Renal cortex interstitium (tissue), 11 donors: ENCODE data around the gene TAP1. TPM values are rescaled to one million over a fixed set of nuclear protein-coding genes. Genes with fewer than 3 reads are reported as not detected.

Source experiments
- DNase-seq, 11 donors: peaks; one replicate each; pipeline ENCODE4 v3.0.0-alpha.2; 2013; ENCODE audit warnings: low read depth in 9 of 11, low spot score in 4 of 11; ENCODE audit errors: extremely low read depth in 1 of 11
- polyA plus RNA-seq, 3 donors: library from polyadenylated mRNA; unstranded; fragments of 120-200 nt; gene quantifications; one replicate each; pipeline ENCODE4 v1.2.1, GENCODE V29; 2013; ENCODE audit not compliant: insufficient read length in 3 of 3

Gene TAP1
- polyA plus RNA-seq, 3 donors = 8.2 to 12.3 (median 8.3) TPM

DNA sequence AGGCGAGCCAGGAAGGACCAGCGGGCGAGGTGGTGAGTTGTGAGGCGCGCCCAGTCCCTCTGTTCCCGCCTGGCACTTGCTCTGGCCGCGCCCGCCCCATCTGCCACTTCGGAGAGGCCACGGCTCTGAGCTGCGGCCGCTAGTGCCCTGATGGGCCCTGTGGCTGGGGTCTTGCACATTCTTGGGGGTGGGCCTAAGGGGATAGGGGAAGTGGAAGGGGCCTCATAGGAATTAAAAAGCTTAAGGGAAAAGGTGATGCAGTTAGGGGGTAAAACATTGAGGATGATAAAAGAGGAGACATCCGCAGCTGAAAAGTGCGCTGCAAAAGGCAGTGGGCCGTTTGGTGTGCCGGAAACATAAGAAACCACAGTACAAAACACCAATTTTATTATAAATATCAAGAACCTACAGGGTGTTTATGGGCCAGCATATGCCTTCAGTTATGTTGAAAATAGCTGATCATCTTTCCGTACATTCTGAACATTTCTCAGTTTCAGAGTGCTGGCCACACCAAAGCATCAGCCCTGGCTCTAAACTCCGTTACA is 8.6 kb downstream of the TAP1 start:
- no peak for DNase-seq

DNA sequence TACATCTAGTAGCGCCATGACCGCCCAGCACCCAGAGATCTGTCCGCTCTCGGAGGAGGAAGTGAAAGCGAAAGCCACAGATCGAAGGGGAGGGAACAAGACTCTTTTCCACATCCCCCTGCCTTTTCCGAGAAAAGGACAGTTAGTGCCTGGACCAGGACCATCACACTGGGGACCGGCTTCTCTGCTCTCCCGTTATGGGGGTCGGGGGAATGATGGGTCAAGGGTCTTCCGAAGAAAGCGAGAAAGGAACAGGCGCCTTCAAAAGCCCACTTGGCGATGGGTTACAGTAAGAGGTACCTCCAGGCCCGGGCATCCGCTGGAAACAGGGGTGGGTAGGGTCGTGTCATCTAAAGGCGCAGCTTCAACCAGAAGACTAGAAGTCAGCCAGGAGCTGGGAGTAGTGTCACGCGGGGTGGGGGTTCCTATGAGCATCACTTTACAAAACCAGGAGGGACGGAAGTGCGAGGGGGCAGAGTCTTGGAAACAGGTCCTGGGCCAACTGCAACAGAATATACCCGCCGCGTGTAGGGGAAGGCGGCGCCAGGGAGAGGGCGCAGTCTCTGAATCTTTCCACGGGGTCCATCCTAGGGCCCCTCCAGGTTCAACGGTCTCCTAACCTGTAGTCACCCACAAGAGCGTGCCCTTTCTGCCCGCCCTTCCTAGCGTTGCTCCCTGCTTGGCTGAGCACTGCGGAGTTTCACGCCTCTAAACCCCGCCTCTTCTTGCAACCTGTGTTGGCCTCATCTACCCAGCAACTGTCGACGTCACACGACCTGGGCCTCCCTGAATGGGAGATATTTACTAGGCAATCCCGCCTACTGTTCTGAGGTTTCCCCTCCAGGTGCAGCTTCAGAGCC is 9.3 kb downstream of the TAP1 start, which contains the start of gene PSMB8:
Gene PSMB8, minus strand, starts transcription at position 69 of the 860 bp plus-strand sequence. Its CDS starts 51 bp downstream, at position 18.
- peak; percentile 80 to 96 (median 91) for DNase-seq

DNA sequence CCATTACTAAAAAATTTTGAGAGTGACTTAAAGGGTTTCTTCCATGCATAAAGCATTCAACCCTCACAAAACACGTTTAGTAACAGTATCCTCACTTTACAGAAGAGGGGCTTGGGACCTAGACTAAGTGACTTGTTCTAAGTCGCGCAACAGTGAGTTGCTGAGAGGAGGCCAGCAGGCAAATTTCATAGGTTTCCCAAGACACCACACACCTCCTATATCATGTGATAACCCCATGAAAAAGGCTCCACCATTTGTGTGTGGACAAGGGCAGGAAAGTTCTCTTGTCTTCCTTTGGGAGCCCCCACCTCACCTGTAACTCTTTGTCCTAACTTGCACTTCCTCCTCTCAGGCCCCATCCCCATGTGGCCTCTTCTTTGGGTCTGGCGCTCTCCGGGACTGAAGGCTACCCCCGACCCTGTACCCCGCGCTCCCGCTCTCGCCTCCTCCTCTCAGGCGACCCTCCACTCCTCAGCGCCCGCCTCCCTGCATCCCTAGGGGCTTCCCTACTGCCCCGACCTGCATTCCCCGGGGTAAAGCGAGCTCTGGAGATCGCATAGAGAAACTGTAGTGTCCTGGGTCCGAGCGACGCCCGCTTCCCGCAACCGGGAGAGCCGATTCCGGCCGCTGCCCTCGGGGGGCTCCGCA is 10.0 kb downstream of the TAP1 start:
- DNase-seq = no peak

GRCh38 chr6:32842690-32843089 is 10.8 kb downstream of the TAP1 start:
- DNase-seq = no peak

DNA sequence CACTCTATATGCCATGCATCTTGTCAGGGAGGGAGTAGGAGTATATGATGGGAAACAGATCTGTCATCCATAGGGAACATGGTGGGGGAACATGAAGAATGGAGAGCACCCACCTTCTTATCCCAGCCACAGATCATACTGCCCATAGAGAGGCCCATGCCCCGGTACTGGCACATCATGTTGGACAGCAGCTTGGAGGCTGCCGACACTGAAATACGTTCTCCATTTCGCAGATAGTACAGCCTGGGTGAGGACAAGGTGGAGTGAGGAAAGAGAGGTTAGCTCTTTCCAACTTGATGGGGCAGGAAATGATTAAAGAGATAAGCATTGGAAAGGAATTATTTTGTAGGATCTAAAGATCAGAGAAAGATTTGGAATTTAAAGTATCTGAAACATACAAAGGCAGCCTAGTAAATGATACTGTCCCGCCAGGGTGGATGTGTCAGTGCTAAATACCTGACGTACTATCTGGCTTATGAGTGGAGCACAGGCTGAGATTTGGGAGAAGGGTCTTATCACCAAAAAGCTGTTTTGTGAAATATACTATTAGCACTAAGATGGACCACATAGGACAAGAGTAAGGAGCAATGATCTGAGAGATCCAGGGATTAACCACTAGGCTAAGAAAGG is 11.4 kb downstream of the TAP1 start:
- DNase-seq = no peak

GRCh38 chr6:32840604-32841246 is 12.8 kb downstream of the TAP1 start:
- no peak for DNase-seq

- no peak for DNase-seq
These were observed 14.1 kb downstream of the TAP1 start for GRCh38 chr6:32839356-32839755.

DNA sequence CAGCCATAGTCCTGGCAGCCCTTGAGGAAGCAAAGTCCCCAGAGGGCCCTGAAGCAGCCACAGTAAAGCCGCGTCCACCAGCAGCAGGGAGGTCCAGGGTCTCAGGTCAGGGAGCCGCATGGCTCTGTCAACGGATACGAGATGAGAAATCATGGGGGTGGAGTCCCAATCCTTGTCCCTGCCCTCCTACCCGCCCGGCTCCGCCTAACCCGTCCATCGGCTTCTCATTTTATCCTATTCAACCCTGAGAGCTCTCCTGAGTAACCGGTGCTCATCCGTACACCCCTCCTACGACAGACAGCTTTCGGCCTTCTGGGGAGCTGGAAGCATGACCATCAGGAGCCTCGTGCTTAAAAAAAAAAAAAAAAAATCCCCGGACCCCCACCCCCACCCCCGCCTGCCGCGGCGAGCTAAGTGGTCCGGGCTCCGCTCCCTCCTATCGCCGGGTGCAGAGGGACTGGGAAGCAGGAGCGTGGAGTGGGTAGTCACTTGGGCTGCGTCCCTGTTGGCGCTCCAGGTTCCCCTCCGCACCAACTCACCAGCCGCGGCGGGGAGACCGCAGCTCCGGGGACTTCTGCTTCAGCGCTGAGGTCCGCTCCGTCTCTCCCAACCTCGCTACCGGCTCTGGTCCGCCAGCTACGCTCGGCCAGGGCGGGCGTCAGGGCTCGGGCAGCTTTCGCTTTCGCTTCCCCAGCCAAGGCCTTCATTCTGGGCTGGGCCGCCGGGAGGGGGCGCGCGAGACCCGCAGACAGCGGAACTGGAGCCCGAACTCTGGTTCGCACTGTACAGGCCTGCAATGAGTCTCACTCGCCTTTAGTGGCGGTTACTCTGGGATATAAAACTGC is 15.2 kb downstream of the TAP1 start, which contains the start of gene TAP2:
Gene TAP2, minus strand, starts transcription at position 626 of the 845 bp plus-strand sequence. Its CDS starts 506 bp downstream, at position 120.
- DNase-seq = peak; percentile 81 to 94 (median 89)

- no peak for DNase-seq
These were observed 15.8 kb downstream of the TAP1 start for GRCh38 chr6:32837651-32838113.

DNA sequence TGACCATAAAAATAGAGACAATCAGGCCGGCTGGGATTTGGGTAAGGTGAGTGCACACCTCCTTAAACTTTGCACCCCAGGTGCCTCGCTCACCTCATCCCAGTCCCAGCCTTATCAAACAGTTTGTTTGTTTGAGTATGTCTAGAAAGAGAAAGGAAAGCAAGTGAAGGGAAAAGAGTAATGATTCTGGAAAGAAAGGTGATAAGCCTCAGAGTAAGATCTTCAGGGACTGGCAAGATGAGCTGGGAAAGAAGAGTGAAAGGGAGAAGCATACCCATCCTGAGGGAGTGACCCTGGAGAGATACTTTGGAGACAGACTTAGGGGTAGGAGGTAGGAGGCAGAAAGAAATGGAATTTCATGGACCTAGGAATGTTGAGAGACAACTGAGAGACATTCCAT is 16.6 kb downstream of the TAP1 start:
- no peak for DNase-seq

DNA sequence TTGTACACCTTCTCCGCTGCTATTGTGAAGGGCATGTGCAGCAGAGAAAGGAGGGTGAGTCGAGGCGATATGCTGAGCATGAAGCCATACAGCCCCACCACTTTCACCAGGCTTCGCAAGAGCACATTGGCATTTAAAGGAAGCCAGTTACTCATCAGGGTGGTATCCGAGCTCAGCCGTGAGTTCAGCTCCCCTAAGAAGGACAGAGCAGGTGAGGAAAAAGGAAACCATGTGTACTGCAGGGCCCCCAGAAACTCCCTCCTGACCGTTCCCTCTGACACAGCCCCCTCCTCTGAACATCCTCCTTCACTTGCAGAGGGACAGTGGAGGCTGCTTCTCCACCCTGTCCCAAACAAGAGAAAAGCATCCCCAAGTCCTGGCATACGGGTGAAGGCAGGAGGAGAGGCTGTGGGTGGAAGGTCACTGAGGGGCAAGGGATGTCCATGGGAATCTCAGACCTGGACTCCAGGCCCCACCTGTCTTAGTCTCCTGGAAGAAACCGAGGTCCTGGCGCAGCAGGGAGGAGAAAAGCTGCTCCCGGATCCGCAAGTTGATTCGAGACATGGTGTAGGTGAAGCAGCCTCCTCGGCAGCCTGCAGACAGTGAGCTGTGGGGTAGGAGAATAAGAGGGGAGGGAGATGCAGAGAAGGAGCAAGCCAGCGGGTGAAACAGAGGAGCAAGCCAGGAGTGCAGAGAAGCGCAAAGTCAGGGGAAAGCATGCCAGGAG is 18.2 kb downstream of the TAP1 start:
- DNase-seq = no peak

- DNase-seq = no peak
These were observed 19.8 kb downstream of the TAP1 start for GRCh38 chr6:32833664-32834063.

GRCh38 chr6:32832535-32832934 is 21.0 kb downstream of the TAP1 start:
- no peak for DNase-seq

GRCh38 chr6:32830936-32831335 is 22.6 kb downstream of the TAP1 start:
- no peak for DNase-seq

- DNase-seq = no peak
These were observed 23.5 kb downstream of the TAP1 start for GRCh38 chr6:32830017-32830416.

GRCh38 chr6:32829495-32829894 is 24.0 kb downstream of the TAP1 start:
- DNase-seq = no peak

- DNase-seq = no peak
These were observed 26.5 kb downstream of the TAP1 start for GRCh38 chr6:32827025-32827424.
